ENCODE data around the gene MBP. TPM values are rescaled to one million over a fixed set of nuclear protein-coding genes. Genes with fewer than 3 reads are reported as not detected.

The MBP gene
- total RNA-seq, 2 donors from 2014 or later = 15.4 to 15.8 TPM

DNA sequence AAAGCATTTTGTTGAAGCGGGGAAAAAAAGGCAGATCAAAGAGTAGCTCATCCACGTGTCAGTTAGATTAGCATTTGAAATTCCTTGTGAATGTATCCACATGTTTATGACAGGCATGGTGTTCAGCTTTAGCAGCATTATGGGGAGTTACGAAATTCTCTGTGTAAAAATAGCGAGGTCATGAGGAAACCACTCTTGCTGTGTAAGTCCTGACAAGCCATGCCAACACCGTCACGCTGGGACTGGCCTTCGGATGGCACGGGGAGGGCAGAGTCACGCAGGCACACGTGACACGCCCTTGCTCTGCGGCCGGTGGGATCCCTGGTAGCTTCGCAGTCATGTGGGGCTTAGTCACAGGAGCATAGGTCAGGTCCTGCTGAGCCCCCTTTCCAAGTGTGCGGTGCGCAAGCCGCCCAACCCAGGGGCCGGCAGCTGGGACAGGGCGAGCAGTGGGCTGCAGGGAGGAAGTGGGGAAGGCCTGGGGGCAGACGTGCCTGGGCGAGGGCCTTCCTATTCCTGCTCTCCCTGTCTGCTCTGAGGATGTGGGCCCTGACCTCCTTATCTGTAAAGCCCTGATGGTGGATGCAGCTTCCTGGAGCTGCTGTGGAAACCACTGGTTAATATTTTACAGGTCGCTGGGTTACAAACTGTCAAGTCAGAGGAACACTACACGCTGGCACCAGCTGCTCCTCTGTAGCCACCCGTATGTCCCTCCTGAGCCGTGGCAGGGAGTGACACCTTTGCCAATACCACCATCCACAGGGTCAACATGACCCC is 18.0 kb downstream of the MBP start:
- Histone ChIP-seq H3K27me3 (no peaks in the 10 kb centered on the region), H3K4me1 (peaks cover 0 to 46% of the 10 kb centered on the region in 2 donors), H3K4me3 (no peak overlapping the region), H3K9me3 (no peaks in the 10 kb centered on the region), H3K36me3 (no peaks in the 10 kb centered on the region), H3K27ac (peak overlapping the region; percentile 91 to 98)
- TF ChIP-seq, protein P1, sequence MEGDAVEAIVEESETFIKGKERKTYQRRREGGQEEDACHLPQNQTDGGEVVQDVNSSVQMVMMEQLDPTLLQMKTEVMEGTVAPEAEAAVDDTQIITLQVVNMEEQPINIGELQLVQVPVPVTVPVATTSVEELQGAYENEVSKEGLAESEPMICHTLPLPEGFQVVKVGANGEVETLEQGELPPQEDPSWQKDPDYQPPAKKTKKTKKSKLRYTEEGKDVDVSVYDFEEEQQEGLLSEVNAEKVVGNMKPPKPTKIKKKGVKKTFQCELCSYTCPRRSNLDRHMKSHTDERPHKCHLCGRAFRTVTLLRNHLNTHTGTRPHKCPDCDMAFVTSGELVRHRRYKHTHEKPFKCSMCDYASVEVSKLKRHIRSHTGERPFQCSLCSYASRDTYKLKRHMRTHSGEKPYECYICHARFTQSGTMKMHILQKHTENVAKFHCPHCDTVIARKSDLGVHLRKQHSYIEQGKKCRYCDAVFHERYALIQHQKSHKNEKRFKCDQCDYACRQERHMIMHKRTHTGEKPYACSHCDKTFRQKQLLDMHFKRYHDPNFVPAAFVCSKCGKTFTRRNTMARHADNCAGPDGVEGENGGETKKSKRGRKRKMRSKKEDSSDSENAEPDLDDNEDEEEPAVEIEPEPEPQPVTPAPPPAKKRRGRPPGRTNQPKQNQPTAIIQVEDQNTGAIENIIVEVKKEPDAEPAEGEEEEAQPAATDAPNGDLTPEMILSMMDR (IDR thresholded peaks at IDR 0.05) = no peak
- peak; percentile 97 for DNase-seq (ENCODE audit: low spot score)

DNA sequence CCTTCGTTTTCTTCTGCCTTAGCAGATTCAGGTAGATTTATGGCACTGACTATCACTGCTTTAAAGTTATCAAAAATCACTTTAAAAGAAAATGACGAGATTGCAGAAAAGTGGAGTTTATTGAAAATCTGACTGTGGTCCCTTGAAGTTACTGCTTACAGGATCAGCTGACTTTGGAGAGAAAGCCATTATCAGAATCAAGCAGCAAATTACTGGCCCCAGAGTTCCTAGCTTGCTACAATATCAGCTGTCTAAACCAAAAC is 18.5 kb downstream of the MBP start:
- Histone ChIP-seq H3K4me3 (no peak overlapping the region), H3K27me3 (no peaks in the 10 kb centered on the region), H3K9me3 (no peaks in the 10 kb centered on the region), H3K27ac (peak overlapping the region; percentile 91 to 98), H3K36me3 (no peaks in the 10 kb centered on the region), H3K4me1 (peaks cover 0 to 52% of the 10 kb centered on the region in 2 donors)
- TF ChIP-seq, protein P1 (IDR thresholded peaks at IDR 0.05) = no peak
- no peak for DNase-seq (ENCODE audit: low spot score)

DNA sequence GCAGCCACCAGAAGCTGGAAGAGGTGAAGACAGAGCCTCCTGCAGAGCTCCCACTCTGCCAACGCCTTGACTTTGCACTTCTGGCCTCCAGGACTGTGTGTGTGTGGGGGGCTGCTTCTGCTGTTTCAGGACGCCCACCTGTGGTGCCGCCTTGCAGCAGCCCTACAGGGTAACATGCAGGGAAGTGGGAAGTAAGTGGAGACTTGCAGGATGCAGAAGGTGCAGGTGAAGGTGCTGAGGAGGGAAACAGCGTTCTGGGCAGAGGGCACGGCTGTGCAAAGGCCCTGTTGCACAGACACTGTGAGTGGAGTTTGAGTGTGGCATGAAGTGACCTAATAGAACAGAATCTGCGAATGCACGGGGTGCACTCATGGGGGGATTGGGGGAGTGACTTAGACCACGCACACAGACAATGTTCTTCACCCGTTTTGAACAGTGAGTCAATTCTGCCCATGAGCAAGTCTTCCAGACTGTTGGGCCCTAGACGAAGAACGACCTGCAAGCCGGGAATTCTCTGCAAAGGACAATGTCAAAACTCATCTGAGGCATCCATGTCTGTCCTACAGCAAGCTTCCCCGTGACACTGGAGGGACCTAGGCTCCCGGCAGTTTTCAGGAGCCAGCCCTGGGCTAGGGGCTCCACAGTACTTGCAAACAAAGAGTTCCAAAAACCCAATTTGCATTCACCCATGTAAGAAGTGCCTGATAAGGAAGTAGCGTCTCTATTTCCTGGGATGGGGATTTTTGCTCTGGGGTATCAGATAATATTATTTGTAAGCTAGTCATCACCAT is 19.0 kb downstream of the MBP start:
- H3K27me3 ChIP-seq = no peaks in the 10 kb centered on the region
- no peak overlapping the region for H3K4me3 ChIP-seq
- H3K36me3 ChIP-seq = no peaks in the 10 kb centered on the region
- no peaks in the 10 kb centered on the region for H3K9me3 ChIP-seq
- peak overlapping the region; percentile 91 to 98 for H3K27ac ChIP-seq
- peaks cover 0 to 57% of the 10 kb centered on the region in 2 donors for H3K4me1 ChIP-seq
- DNase-seq (ENCODE audit: low spot score) = no peak
- TF ChIP-seq, protein P1 (IDR thresholded peaks at IDR 0.05) = no peak

DNA sequence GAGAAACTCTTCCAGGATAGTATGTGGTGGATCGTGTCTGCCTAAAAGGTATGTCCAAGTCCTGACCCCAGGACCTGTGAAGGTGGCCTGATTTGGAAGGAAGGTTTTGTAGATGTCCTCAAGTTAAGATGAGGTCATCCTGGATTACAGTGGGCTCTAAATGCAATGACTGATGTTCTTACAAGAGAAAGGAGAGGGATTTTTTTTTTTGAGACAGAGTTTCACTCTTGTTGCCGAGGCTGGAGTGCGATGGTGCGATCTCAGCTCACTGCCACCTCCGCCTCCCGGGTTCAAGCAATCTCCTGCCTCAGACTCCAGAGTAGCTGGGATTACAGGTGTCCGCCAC is 19.9 kb downstream of the MBP start:
- H3K27me3 ChIP-seq = no peaks in the 10 kb centered on the region
- H3K27ac ChIP-seq = peak overlapping the region; percentile 91 to 98
- H3K4me1 ChIP-seq = peaks cover 0 to 65% of the 10 kb centered on the region in 2 donors
- H3K36me3 ChIP-seq = no peaks in the 10 kb centered on the region
- H3K4me3 ChIP-seq = no peak overlapping the region
- no peaks in the 10 kb centered on the region for H3K9me3 ChIP-seq
- TF ChIP-seq, protein P1 (IDR thresholded peaks at IDR 0.05) = no peak
- DNase-seq (ENCODE audit: low spot score) = no peak

DNA sequence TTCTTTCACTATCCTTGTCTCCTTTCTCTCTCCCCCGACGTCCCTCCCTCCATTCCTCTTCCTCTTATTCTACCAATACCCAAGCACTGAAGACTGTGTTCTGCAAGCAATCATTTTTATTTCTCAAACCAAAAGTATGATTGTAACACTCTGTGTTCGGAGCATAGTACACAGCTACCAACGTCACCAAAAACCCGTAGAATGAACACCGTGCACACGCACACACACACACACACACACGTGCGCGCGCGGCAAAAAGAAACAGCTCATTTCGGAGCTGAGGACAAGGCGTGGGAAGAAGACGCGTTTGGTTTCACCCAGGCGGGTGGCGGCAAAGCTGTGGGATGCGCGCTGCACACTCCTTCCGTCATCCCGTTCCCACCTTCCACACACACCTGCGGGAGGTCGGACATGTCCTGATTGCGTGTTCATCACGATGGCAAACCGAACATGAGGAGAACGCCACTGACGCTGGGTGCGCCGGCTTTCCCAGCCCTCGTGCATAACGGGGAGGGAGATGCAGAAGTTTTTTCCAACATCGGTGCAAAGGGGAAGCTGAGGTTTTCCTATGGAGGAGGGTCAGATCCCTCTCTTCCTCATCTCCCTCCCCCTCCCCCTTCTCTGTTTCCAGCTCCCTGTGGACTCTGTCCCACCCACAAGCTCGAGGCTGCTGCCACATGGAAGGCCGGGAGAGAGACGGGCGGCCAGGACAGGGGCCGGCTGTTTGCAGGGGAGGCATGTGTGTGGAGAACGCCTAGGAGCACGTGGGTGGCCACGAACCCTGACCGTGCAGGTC is 20.4 kb downstream of the MBP start:
- DNase-seq (ENCODE audit: low spot score) = no peak
- H3K9me3 ChIP-seq = no peaks in the 10 kb centered on the region
- H3K4me1 ChIP-seq = peaks cover 0 to 71% of the 10 kb centered on the region in 2 donors
- H3K27me3 ChIP-seq = no peaks in the 10 kb centered on the region
- no peaks in the 10 kb centered on the region for H3K36me3 ChIP-seq
- TF ChIP-seq, protein P1 (IDR thresholded peaks at IDR 0.05) = no peak
- H3K27ac ChIP-seq = peak overlapping the region; percentile 91 to 98
- no peak overlapping the region for H3K4me3 ChIP-seq

Measured in right atrium auricular region (tissue), 2 donors.